GM23338 (cell line): ENCODE results near the gene TNFRSF6B. TPM values are rescaled to one million over a fixed set of nuclear protein-coding genes. Genes with fewer than 3 reads are reported as not detected.

Experiments used
- ATAC-seq: fragments of 200-7000 bp; cut with Tn5 transposase; 3 replicates; pipeline ENCODE4 v1.9.1; 2020
- DNase-seq: peaks from one replicate; pipeline ENCODE4 v3.0.0-alpha.2; 2015; ENCODE audit warnings: low spot score
- H2AFZ ChIP-seq: fragments of 200-600 bp; sonication (generic); 2 replicates; pipeline ENCODE4 v1.8.0; 2016; ENCODE audit warnings: antibody characterized with exemption, mild to moderate bottlenecking, moderate library complexity
- H3F3A ChIP-seq: fragments of 200-600 bp; sonication (generic); replicated peaks from 2 replicates; pipeline ENCODE4 v1.8.0; 2017; ENCODE audit warnings: antibody characterized with exemption, mixed run types, low read depth
- H3K27ac ChIP-seq: fragments of 200-600 bp; sonication (generic); 2 replicates; pipeline ENCODE4 v1.6.1; 2016; ENCODE audit warnings: low read depth
- H3K27me3 ChIP-seq: fragments of 200-600 bp; sonication (generic); 2 replicates; pipeline ENCODE4 v1.8.0; 2016; ENCODE audit warnings: mild to moderate bottlenecking, mixed run types, moderate library complexity; ENCODE audit not compliant: insufficient read depth
- H3K36me3 ChIP-seq: fragments of 200-600 bp; sonication (generic); 2 replicates; pipeline ENCODE4 v1.8.0; 2016; ENCODE audit warnings: mild to moderate bottlenecking; ENCODE audit not compliant: insufficient read depth
- H3K4me1 ChIP-seq: fragments of 200-600 bp; sonication (generic); 2 replicates; pipeline ENCODE4 v1.8.0; 2016; ENCODE audit warnings: mild to moderate bottlenecking, moderate library complexity; ENCODE audit not compliant: insufficient read depth
- H3K4me2 ChIP-seq: fragments of 200-600 bp; sonication (generic); 2 replicates; pipeline ENCODE4 v1.7.1; 2017; ENCODE audit warnings: mixed run types
- H3K4me3 ChIP-seq: fragments of 200-600 bp; sonication (generic); 2 replicates; pipeline ENCODE4 v1.6.1; 2016; ENCODE audit warnings: mixed run types
- H3K79me2 ChIP-seq: fragments of 200-600 bp; sonication (generic); replicated peaks from 2 replicates; pipeline ENCODE4 v1.8.0; 2017; ENCODE audit warnings: mild to moderate bottlenecking; ENCODE audit not compliant: insufficient read depth
- H3K9me2 ChIP-seq: fragments of 200-600 bp; sonication (generic); 2 replicates; pipeline ENCODE4 v1.8.0; 2017; ENCODE audit not compliant: insufficient read depth
- H4K20me1 ChIP-seq: fragments of 200-600 bp; sonication (generic); replicated peaks from 2 replicates; pipeline ENCODE4 v1.8.0; 2017; ENCODE audit warnings: mild to moderate bottlenecking; ENCODE audit not compliant: insufficient read depth
- H3K27ac Mint-ChIP-seq: 2 replicates; pipeline ENCODE4 v1.8.0; 2020; ENCODE audit warnings: inconsistent platforms, mild to moderate bottlenecking, moderate library complexity, mixed read lengths
- H3K27me3 Mint-ChIP-seq: 3 replicates; pipeline ENCODE4 v1.8.0; 2022; ENCODE audit warnings: low read depth, mild to moderate bottlenecking, moderate library complexity, mixed read lengths, inconsistent platforms; ENCODE audit not compliant: insufficient read depth, poor library complexity
- H3K36me3 Mint-ChIP-seq: 3 replicates; pipeline ENCODE4 v1.8.0; 2021; ENCODE audit warnings: low read depth, mild to moderate bottlenecking, inconsistent platforms, moderate library complexity, mixed read lengths
- H3K4me1 Mint-ChIP-seq: 3 replicates; pipeline ENCODE4 v1.8.0; 2020; ENCODE audit warnings: mild to moderate bottlenecking, inconsistent platforms, mixed read lengths
- H3K4me3 Mint-ChIP-seq: 3 replicates; pipeline ENCODE4 v1.8.0; 2021; ENCODE audit warnings: moderate library complexity, mild to moderate bottlenecking, inconsistent platforms, mixed read lengths
- H3K9me3 Mint-ChIP-seq: 3 replicates; pipeline ENCODE4 v1.8.0; 2020; ENCODE audit warnings: moderate library complexity, mild to moderate bottlenecking, inconsistent platforms, mixed read lengths
- CREB1 ChIP-seq: fragments of 250-450 bp; sonication (Bioruptor Pico); IDR thresholded peaks from 2 replicates; pipeline ENCODE4 v1.5.0; 2020; ENCODE audit warnings: low read depth, mild to moderate bottlenecking, moderate library complexity
- CTCF ChIP-seq, 2 experiments: fragments of 200-600 bp in 1 of 2; sonication (generic) in 1 of 2; conservative IDR thresholded peaks; 2 replicates each; pipeline versions ENCODE4 v1.5.1 to v1.6.1; 2016 to 2017; ENCODE audit warnings: antibody characterized with exemption in 2 of 2, low read depth in 2 of 2, mild to moderate bottlenecking in 2 of 2, moderate library complexity in 1 of 2
- EZH2 ChIP-seq: fragments of 200-600 bp; sonication (generic); IDR thresholded peaks from one replicate; pipeline ENCODE4 v1.8.0; 2017; ENCODE audit warnings: antibody characterized with exemption, mild to moderate bottlenecking, low read depth; ENCODE audit not compliant: unreplicated experiment
- EZH2phosphoT487 ChIP-seq: fragments of 200-600 bp; sonication (generic); IDR thresholded peaks from one replicate; pipeline ENCODE4 v1.8.1; 2018; ENCODE audit warnings: antibody characterized with exemption; ENCODE audit not compliant: unreplicated experiment
- JUNB ChIP-seq: IDR thresholded peaks from one replicate; pipeline ENCODE4 v1.6.1; 2016; ENCODE audit warnings: antibody characterized with exemption; ENCODE audit not compliant: unreplicated experiment
- NANOG ChIP-seq: IDR thresholded peaks from 2 replicates; pipeline ENCODE4 v1.6.1; 2016; ENCODE audit warnings: antibody characterized with exemption, borderline replicate concordance
- POLR2AphosphoS5 ChIP-seq: IDR thresholded peaks from 2 replicates; pipeline ENCODE4 v1.6.1; 2016; ENCODE audit warnings: antibody characterized with exemption, low read depth
- REST ChIP-seq: IDR thresholded peaks from one replicate; pipeline ENCODE4 v1.6.1; 2018; ENCODE audit warnings: antibody characterized with exemption; ENCODE audit not compliant: unreplicated experiment
- STAT1 ChIP-seq: IDR thresholded peaks from one replicate; pipeline ENCODE4 v1.6.1; 2016; ENCODE audit warnings: antibody characterized with exemption; ENCODE audit not compliant: unreplicated experiment
- ZNF114 ChIP-seq: fragments of 250-450 bp; sonication (Bioruptor Pico); IDR thresholded peaks from 2 replicates; pipeline ENCODE4 v1.5.0; 2020; ENCODE audit warnings: mild to moderate bottlenecking, moderate library complexity
- ZNF331 ChIP-seq: fragments of 250-450 bp; sonication (Bioruptor Pico); IDR thresholded peaks from 2 replicates; pipeline ENCODE4 v1.5.0; 2020; ENCODE audit warnings: low read depth, mild to moderate bottlenecking, moderate library complexity
- polyA plus RNA-seq: library from polyadenylated mRNA; unstranded; fragments of >200 nt; fragmentation: Nextera tagmentation; extraction: Ambion mirVana; gene quantifications from 2 replicates; pipeline ENCODE4 v1.2.1, GENCODE V29; 2016
- total RNA-seq: library from RNA; depleted of rRNA; stranded (reverse); fragments of >200 nt; shearing (Covaris generic); gene quantifications from 2 replicates; pipeline ENCODE4 v1.2.3, GENCODE V29; 2014
- TF ChIP-seq, protein P1 (sequence below): IDR thresholded peaks from 2 replicates; pipeline ENCODE4 v1.6.1; 2016; ENCODE audit warnings: antibody characterized with exemption
- TF ChIP-seq, protein P2 (sequence below): fragments of 250-450 bp; sonication (Bioruptor Pico); IDR thresholded peaks from 2 replicates; pipeline ENCODE4 v1.5.0; 2020; ENCODE audit warnings: mild to moderate bottlenecking, moderate library complexity

Gene TNFRSF6B
- total and polyA plus RNA-seq, 2 experiments from 2014 or later, result 0.28 TPM; not detected in 1

GRCh38 chr20:63703471-63703975 lies 7.1 kb downstream of the TNFRSF6B start:
- no peaks in the 10 kb centered on the region for H3K36me3 ChIP-seq
- H3K4me1 ChIP-seq, result no peaks in the 10 kb centered on the region; the same call in 1 of the 2 replicates
- H3K4me2 ChIP-seq, result no peak overlapping the region
- DNase-seq (no peak), ATAC-seq (no peak)
- Mint-ChIP-seq H3K4me3 (no peak overlapping the region), H3K9me3 (no peaks in the 10 kb centered on the region), H3K36me3 (peaks cover 15% of the 10 kb centered on the region), H3K27ac (no peak overlapping the region), H3K27me3 (peaks cover 11% of the 10 kb centered on the region), H3K4me1 (peaks cover 6% of the 10 kb centered on the region)
- no peak overlapping the region for H2AFZ ChIP-seq
- H3F3A ChIP-seq, result peaks cover 8% of the 10 kb centered on the region; the same call in 1 of the 2 replicates
- H3K4me3 ChIP-seq, result no peak overlapping the region
- H3K27me3 ChIP-seq, result no peaks in the 10 kb centered on the region
- TF ChIP-seq, protein P1, sequence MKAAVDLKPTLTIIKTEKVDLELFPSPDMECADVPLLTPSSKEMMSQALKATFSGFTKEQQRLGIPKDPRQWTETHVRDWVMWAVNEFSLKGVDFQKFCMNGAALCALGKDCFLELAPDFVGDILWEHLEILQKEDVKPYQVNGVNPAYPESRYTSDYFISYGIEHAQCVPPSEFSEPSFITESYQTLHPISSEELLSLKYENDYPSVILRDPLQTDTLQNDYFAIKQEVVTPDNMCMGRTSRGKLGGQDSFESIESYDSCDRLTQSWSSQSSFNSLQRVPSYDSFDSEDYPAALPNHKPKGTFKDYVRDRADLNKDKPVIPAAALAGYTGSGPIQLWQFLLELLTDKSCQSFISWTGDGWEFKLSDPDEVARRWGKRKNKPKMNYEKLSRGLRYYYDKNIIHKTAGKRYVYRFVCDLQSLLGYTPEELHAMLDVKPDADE, result no peak
- TF ChIP-seq EZH2phosphoT487 (no peak), CREB1 (CRISPR knock-in tag) (no peak), ZNF331 (CRISPR knock-in tag) (no peak), CTCF (conservative IDR thresholded peaks at IDR 0.05; ENCODE audit: low read depth in 2 of 2) (no peak), REST (no peak), POLR2AphosphoS5 (no peak), JUNB (no peak), STAT1 (no peak), NANOG (no peak), ZNF114 (CRISPR knock-in tag) (no peak), EZH2 (no peak)
- TF ChIP-seq, protein P2, sequence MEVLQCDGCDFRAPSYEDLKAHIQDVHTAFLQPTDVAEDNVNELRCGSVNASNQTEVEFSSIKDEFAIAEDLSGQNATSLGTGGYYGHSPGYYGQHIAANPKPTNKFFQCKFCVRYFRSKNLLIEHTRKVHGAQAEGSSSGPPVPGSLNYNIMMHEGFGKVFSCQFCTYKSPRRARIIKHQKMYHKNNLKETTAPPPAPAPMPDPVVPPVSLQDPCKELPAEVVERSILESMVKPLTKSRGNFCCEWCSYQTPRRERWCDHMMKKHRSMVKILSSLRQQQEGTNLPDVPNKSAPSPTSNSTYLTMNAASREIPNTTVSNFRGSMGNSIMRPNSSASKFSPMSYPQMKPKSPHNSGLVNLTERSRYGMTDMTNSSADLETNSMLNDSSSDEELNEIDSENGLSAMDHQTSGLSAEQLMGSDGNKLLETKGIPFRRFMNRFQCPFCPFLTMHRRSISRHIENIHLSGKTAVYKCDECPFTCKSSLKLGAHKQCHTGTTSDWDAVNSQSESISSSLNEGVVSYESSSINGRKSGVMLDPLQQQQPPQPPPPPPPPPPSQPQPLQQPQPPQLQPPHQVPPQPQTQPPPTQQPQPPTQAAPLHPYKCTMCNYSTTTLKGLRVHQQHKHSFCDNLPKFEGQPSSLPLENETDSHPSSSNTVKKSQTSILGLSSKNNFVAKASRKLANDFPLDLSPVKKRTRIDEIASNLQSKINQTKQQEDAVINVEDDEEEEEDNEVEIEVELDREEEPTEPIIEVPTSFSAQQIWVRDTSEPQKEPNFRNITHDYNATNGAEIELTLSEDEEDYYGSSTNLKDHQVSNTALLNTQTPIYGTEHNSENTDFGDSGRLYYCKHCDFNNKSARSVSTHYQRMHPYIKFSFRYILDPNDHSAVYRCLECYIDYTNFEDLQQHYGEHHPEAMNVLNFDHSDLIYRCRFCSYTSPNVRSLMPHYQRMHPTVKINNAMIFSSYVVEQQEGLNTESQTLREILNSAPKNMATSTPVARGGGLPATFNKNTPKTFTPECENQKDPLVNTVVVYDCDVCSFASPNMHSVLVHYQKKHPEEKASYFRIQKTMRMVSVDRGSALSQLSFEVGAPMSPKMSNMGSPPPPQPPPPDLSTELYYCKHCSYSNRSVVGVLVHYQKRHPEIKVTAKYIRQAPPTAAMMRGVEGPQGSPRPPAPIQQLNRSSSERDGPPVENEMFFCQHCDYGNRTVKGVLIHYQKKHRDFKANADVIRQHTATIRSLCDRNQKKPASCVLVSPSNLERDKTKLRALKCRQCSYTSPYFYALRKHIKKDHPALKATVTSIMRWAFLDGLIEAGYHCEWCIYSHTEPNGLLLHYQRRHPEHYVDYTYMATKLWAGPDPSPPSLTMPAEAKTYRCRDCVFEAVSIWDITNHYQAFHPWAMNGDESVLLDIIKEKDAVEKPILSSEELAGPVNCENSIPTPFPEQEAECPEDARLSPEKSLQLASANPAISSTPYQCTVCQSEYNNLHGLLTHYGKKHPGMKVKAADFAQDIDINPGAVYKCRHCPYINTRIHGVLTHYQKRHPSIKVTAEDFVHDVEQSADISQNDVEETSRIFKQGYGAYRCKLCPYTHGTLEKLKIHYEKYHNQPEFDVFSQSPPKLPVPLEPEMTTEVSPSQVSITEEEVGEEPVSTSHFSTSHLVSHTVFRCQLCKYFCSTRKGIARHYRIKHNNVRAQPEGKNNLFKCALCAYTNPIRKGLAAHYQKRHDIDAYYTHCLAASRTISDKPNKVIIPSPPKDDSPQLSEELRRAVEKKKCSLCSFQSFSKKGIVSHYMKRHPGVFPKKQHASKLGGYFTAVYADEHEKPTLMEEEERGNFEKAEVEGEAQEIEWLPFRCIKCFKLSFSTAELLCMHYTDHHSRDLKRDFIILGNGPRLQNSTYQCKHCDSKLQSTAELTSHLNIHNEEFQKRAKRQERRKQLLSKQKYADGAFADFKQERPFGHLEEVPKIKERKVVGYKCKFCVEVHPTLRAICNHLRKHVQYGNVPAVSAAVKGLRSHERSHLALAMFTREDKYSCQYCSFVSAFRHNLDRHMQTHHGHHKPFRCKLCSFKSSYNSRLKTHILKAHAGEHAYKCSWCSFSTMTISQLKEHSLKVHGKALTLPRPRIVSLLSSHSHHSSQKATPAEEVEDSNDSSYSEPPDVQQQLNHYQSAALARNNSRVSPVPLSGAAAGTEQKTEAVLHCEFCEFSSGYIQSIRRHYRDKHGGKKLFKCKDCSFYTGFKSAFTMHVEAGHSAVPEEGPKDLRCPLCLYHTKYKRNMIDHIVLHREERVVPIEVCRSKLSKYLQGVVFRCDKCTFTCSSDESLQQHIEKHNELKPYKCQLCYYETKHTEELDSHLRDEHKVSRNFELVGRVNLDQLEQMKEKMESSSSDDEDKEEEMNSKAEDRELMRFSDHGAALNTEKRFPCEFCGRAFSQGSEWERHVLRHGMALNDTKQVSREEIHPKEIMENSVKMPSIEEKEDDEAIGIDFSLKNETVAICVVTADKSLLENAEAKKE (CRISPR knock-in tag), result no peak
- no peak overlapping the region for H3K27ac ChIP-seq
- H4K20me1 ChIP-seq, result peaks cover 11% of the 10 kb centered on the region
- peaks cover 10% of the 10 kb centered on the region for H3K79me2 ChIP-seq
- H3K9me2 ChIP-seq, result no peaks in the 10 kb centered on the region
